K562 (cell line): ENCODE results near the gene GSDME. TPM values are rescaled to one million over a fixed set of nuclear protein-coding genes. Genes with fewer than 3 reads are reported as not detected.

ENCODE experiments used
- ATAC-seq: fragments of 200-7000 bp; cut with Tn5 transposase; 3 replicates; pipeline ENCODE4 v1.9.1; 2020; ENCODE audit warnings: moderate library complexity
- BruUV-seq: library from RNA; stranded (reverse); fragments of 400-500 nt; replicated peaks from 2 replicates; lab custom pipeline; 2021; lab: Mats Ljungman, UMichigan
- CTCF ChIA-PET: fragments of 300-600 bp; formaldehyde crosslinking; extraction: SDS; loops from one replicate; lab custom pipeline; 2021; ENCODE audit warnings: low intra/inter-chr PET ratio; lab: Yijun Ruan, JAX
- POLR2A ChIA-PET: fragments of 300-600, 350-650 bp; sonication (Branson Sonifier 250); formaldehyde crosslinking; extraction: SDS; loops from one replicate; lab custom pipeline; 2021; ENCODE audit warnings: antibody characterized with exemption, inconsistent platforms; lab: Yijun Ruan, JAX
- DNase-seq, 4 experiments: peaks; one replicate each; pipeline versions ENCODE4 v3.0.0 to v3.0.0-alpha.2; 2011 to 2018; ENCODE audit warnings: low spot score in 3 of 4, mixed read lengths in 3 of 4; ENCODE audit errors: extremely low read depth in 1 of 4
- FAIRE-seq: peaks from 2 replicates; lab custom pipeline; 2011; peaks lifted over from hg19 to GRCh38; lab: Jason Lieb, UNC
- H2AFZ ChIP-seq: 2 replicates; pipeline ENCODE4 v1.6.0; 2011; ENCODE audit warnings: low read depth, low read length, control low read depth, inconsistent platforms
- H3K27ac ChIP-seq: fragments of 200-600 bp; 3 replicates; pipeline ENCODE4 v1.8.0; 2011; ENCODE audit warnings: low read depth, mild to moderate bottlenecking, control low read depth, inconsistent platforms, low read length, moderate library complexity, mixed read lengths; ENCODE audit errors: extremely low read depth
- H3K27me3 ChIP-seq, 2 experiments: fragments of 300-600 bp in 1 of 2; 2 replicates in 1 of 2; 3 replicates in 1 of 2; pipeline versions ENCODE4 v1.6.0 to v1.8.0; 2011; ENCODE audit warnings: inconsistent platforms in 2 of 2, low read length in 2 of 2, mild to moderate bottlenecking in 1 of 2, mixed read lengths in 1 of 2, moderate library complexity in 1 of 2; ENCODE audit not compliant: control insufficient read depth in 2 of 2, insufficient read depth in 2 of 2
- H3K36me3 ChIP-seq: fragments of 300-600 bp; 3 replicates; pipeline ENCODE4 v1.8.0; 2011; ENCODE audit warnings: mild to moderate bottlenecking, low read length, inconsistent platforms; ENCODE audit not compliant: control insufficient read depth, insufficient read depth
- H3K4me1 ChIP-seq, 2 experiments: fragments of 200-600 bp in 1 of 2; replicated peaks in 1 of 2; 2 replicates in 1 of 2; 3 replicates in 1 of 2; pipeline versions ENCODE4 v1.5.1 to v1.8.0; 2011; ENCODE audit warnings: inconsistent platforms in 2 of 2, low read length in 2 of 2, mild to moderate bottlenecking in 1 of 2, mixed read lengths in 1 of 2, moderate library complexity in 1 of 2; ENCODE audit not compliant: control insufficient read depth in 2 of 2, insufficient read depth in 2 of 2
- H3K4me2 ChIP-seq: 2 replicates; pipeline ENCODE4 v1.6.1; 2011; ENCODE audit warnings: low read length, control low read depth, inconsistent platforms, mixed read lengths; ENCODE audit not compliant: insufficient read depth
- H3K4me3 ChIP-seq: fragments of 200-600 bp; sonication (generic), shearing (Covaris generic); 2 replicates; pipeline ENCODE4 v1.5.1; 2016; ENCODE audit warnings: control low read depth, inconsistent platforms
- H3K79me2 ChIP-seq: fragments of 200-600 bp; 3 replicates; pipeline ENCODE4 v1.8.0; 2011; ENCODE audit warnings: low read length, inconsistent platforms; ENCODE audit not compliant: control insufficient read depth, insufficient read depth
- H3K9ac ChIP-seq, 2 experiments: 2 replicates each; pipeline versions ENCODE4 v1.6.0 to v1.6.1; 2011; ENCODE audit warnings: low read depth in 2 of 2, low read length in 2 of 2, control low read depth in 1 of 2, inconsistent platforms in 1 of 2, mild to moderate bottlenecking in 1 of 2, mixed read lengths in 1 of 2; ENCODE audit not compliant: insufficient read depth in 1 of 2
- H3K9me1 ChIP-seq: one replicate; pipeline ENCODE4 v1.6.0; 2011; ENCODE audit warnings: inconsistent platforms, mild to moderate bottlenecking, low read length, moderate library complexity; ENCODE audit not compliant: control insufficient read depth, insufficient read depth
- H3K9me3 ChIP-seq: replicated peaks from 2 replicates; pipeline ENCODE4 v1.5.1; 2011; ENCODE audit warnings: low read depth, low read length, inconsistent platforms; ENCODE audit not compliant: control insufficient read depth, insufficient read depth
- H4K20me1 ChIP-seq: replicated peaks from 2 replicates; pipeline ENCODE4 v1.6.1; 2011; ENCODE audit warnings: low read length, inconsistent platforms, mixed read lengths; ENCODE audit not compliant: control insufficient read depth, insufficient read depth
- IFI16 ChIP-seq: fragments of 250-450 bp; sonication (Bioruptor Pico); IDR thresholded peaks from 2 replicates; pipeline ENCODE4 v2.1.2; 2022; ENCODE audit warnings: mild to moderate bottlenecking, inconsistent platforms
- MXI1 ChIP-seq: IDR thresholded peaks from 2 replicates; pipeline ENCODE4 v1.6.1; 2011; ENCODE audit warnings: low read depth, mild to moderate bottlenecking, improper control_type of control experiment, low read length
- NBN ChIP-seq: fragments of 450-650 bp; IDR thresholded peaks from 2 replicates; pipeline ENCODE4 v1.6.1; 2016; ENCODE audit warnings: low read depth, mild to moderate bottlenecking
- NEUROD1 ChIP-seq: fragments of 150-350 bp; IDR thresholded peaks from 2 replicates; pipeline ENCODE4 v1.6.1; 2014; ENCODE audit warnings: borderline replicate concordance, low read length, low read depth; ENCODE audit not compliant: partially characterized antibody
- NFRKB ChIP-seq: fragments of 450-650 bp; IDR thresholded peaks from 2 replicates; pipeline ENCODE4 v1.6.1; 2016; ENCODE audit warnings: low read depth
- NRF1 ChIP-seq, 2 experiments: fragments of 450-650 bp; IDR thresholded peaks in 1 of 2; conservative IDR thresholded peaks in 1 of 2; 2 replicates each; pipeline ENCODE4 v1.6.1; 2014; ENCODE audit warnings: mild to moderate bottlenecking in 2 of 2
- PML ChIP-seq: IDR thresholded peaks from 2 replicates; pipeline ENCODE4 v1.6.1; 2012; ENCODE audit warnings: low read length, inconsistent platforms
- SMAD4 ChIP-seq: fragments of 250-450 bp; sonication (Bioruptor Pico); conservative IDR thresholded peaks from 2 replicates; pipeline ENCODE4 v1.8.0; 2021; ENCODE audit warnings: inconsistent platforms, mild to moderate bottlenecking, moderate library complexity
- TFAP4 ChIP-seq: sonication (generic); formaldehyde crosslinking; IDR thresholded peaks from 2 replicates; pipeline ENCODE4 v1.8.0; 2022; ENCODE audit warnings: missing genetic modification reagents, mild to moderate bottlenecking, moderate library complexity, borderline replicate concordance
- THRB ChIP-seq: fragments of 450-650 bp; formaldehyde crosslinking; conservative IDR thresholded peaks from 2 replicates; pipeline ENCODE4 v1.4.0; 2022; ENCODE audit warnings: mild to moderate bottlenecking, missing genetic modification characterization
- TRIM25 ChIP-seq: fragments of 450-650 bp; IDR thresholded peaks from 2 replicates; pipeline ENCODE4 v1.7.0; 2016; ENCODE audit warnings: borderline replicate concordance
- whole genome bisulfite sequencing: fragments of 100-300 bp; shearing (Covaris generic); methylation state at CpG from one replicate; pipeline ENCODE4 v1.1.6; 2016; ENCODE audit warnings: low coverage, mixed read lengths; ENCODE audit not compliant: insufficient coverage; ENCODE audit errors: missing lambda C conversion rate; 5-methylcytosine and 5-hydroxymethylcytosine counted together
- in situ Hi-C: fragments of 300-500 bp; cut with MboI; formaldehyde crosslinking; loops from 4 replicates; pipeline ENCODE4 v1.15.0; 2018; ENCODE audit warnings: inconsistent platforms, mixed read lengths
- intact Hi-C: fragments of 100-400 bp; cut with micrococcal nuclease; formaldehyde crosslinking; loops from 2 replicates; pipeline ENCODE4 v1.14.2; 2022
- polyA plus RNA-seq, 8 experiments: library from polyadenylated mRNA; depleted of rRNA in 4 of 8; stranded (reverse) in 5 of 8; unstranded in 3 of 8; fragments of >200 nt; fragmentation: Nextera tagmentation in 2 of 8; fragmentation: Illumina TruSeq in 1 of 8; extraction: Ambion mirVana in 2 of 8; extraction: Trizol in 1 of 8; gene quantifications; 2 replicates each; pipeline versions ENCODE4 v1.2.1 to v1.2.3, GENCODE V29; 2011 to 2014; ENCODE audit warnings: inconsistent platforms in 1 of 8, missing spikeins in 1 of 8
- total RNA-seq, 7 experiments: library from RNA; depleted of rRNA in 6 of 7; stranded (reverse); fragments of >200 nt in 6 of 7; fragmentation: Illumina TruSeq in 2 of 7; extraction: Trizol in 2 of 7; gene quantifications; 2 replicates each; pipeline versions ENCODE4 v1.2.1 to v1.2.3, GENCODE V29; 2011 to 2021; ENCODE audit warnings: low replicate concordance in 1 of 7

The GSDME gene
- total and polyA plus RNA-seq, 9 of the 15 experiments (the other 6 are each of a cell fraction or from before 2014, with no cell fraction given): 0.37 to 1.9 (median 0.62) TPM

- TF ChIP-seq THRB: 0 out of 2 replicates have a peak, but pooled peaks have one; percentile 55
- TF ChIP-seq TRIM25: no peak
- peak; percentile 65; the same call in 1 of the 2 replicates for TF ChIP-seq NFRKB
- TF ChIP-seq MXI1: no peak
- TF ChIP-seq PML: no peak; the same call in 1 of the 2 replicates
Measured at GRCh38 chr7:24779283-24779655, 22.0 kb upstream of the GSDME start (continued).

GRCh38 chr7:24778543-24779282, 21.4 kb upstream of the GSDME start:
- Histone ChIP-seq H3K27ac (peak overlapping the region; percentile 71; the same call in 2 of the 3 replicates), H3K4me3 (no peak overlapping the region), H3K79me2 (no peaks in the 10 kb centered on the region), H2AFZ (peak overlapping the region; percentile 2), H3K4me2 (peak overlapping the region; percentile 5; the same call in 1 of the 2 replicates), H3K4me1 (peaks cover 3 to 16% of the 10 kb centered on the region in 2 experiments; a peak in 3 of 5 replicates), H3K9me1 (no peaks in the 10 kb centered on the region), H4K20me1 (no peaks in the 10 kb centered on the region), H3K9me3 (no peaks in the 10 kb centered on the region), H3K36me3 (no peaks in the 10 kb centered on the region), H3K27me3 (no peaks in the 10 kb centered on the region), H3K9ac (peak overlapping the region in 1 of 2 experiments; percentile 15; a peak in 1 of 4 replicates)
- CTCF ChIA-PET: no interaction called here
- WGBS: 34% methylated on average over 9 of the region's 9 CpGs
- POLR2A ChIA-PET: interaction anchor here (0.6 to 4.5 kb wide), 8 partner anchors 10 to 323 kb away, joined by 3 to 20 read pairs (median 4); partner anchors contain the start of gene GSDME
- ATAC-seq (peak; percentile 92), FAIRE-seq (peak; percentile 60), DNase-seq (peak in 1 of 4 experiments; percentile 49)
- in situ Hi-C loops (no loop called here), intact Hi-C loops (loop anchor here (2.0 kb wide), 1 partner anchor 16 kb away; no protein-coding TSS in a partner anchor)
- BruUV-seq: no TSS peak
- TF ChIP-seq NEUROD1 (no peak), TFAP4 (CRISPR knock-in tag) (peak; percentile 84), NRF1 (conservative IDR thresholded peaks at IDR 0.05 in 1 of 2, IDR thresholded peaks at IDR 0.05 in 1 of 2) (0 out of 4 replicates have a peak, but pooled peaks of 1 of the 2 experiments have one; percentile 12), NBN (peak; percentile 73; the same call in 1 of the 2 replicates), SMAD4 (CRISPR knock-in tag) (peak; percentile 95; the same call in 1 of the 2 replicates), IFI16 (0 out of 2 replicates have a peak, but pooled peaks have one; percentile 50)
